Inflammatory macrophage (primary cell): ENCODE data around the gene SLC6A16.
A peak's percentile ranks its signal among the peaks of the same experiment; 100 is the strongest.
"Not testable (repeated sequence)": the region's sequence is repeated elsewhere in the genome, so short reads cannot be mapped to it uniquely, and the experiment has no call there.

ENCODE experiments used
- DNase-seq, 2 donors: peaks; one replicate each; pipeline ENCODE4 v3.0.0-alpha.2; 2020 to 2022

SLC6A16 gene

GRCh38 chr19:49328741-49329140 is 3.8 kb upstream of the SLC6A16 start:
- DNase-seq: no peak

- peak; percentile 46 to 53 for DNase-seq
These were observed 3.0 kb upstream of the SLC6A16 start for GRCh38 chr19:49327878-49328544.

- DNase-seq: peak; percentile 24 to 32
These were observed 1.2 kb upstream of the SLC6A16 start for GRCh38 chr19:49326165-49326704.

GRCh38 chr19:49325756-49326155 is 765 bp upstream of the SLC6A16 start:
- not testable (repeated sequence) for DNase-seq

- no peak for DNase-seq
These were observed 6.7 kb downstream of the SLC6A16 start for GRCh38 chr19:49318296-49318695.

GRCh38 chr19:49316284-49316683 is 8.7 kb downstream of the SLC6A16 start:
- DNase-seq: no peak

- no peak for DNase-seq
These were observed 9.9 kb downstream of the SLC6A16 start for GRCh38 chr19:49315111-49315510.

GRCh38 chr19:49309087-49309486 is 15.9 kb downstream of the SLC6A16 start:
- no peak for DNase-seq

- not testable (repeated sequence) for DNase-seq
These were observed 18.3 kb downstream of the SLC6A16 start for GRCh38 chr19:49306734-49307133.

- no peak for DNase-seq
These were observed 23.1 kb downstream of the SLC6A16 start for GRCh38 chr19:49301866-49302252.

GRCh38 chr19:49301165-49301865 is 23.7 kb downstream of the SLC6A16 start:
- peak; percentile 86 to 90 for DNase-seq

- DNase-seq: not testable (repeated sequence)
These were observed 26.3 kb downstream of the SLC6A16 start for GRCh38 chr19:49298653-49299052.

GRCh38 chr19:49297403-49297802 is 27.6 kb downstream of the SLC6A16 start:
- DNase-seq: no peak

- no peak for DNase-seq
These were observed 29.6 kb downstream of the SLC6A16 start for GRCh38 chr19:49295208-49295880.

GRCh38 chr19:49294401-49294800 is 30.6 kb downstream of the SLC6A16 start:
- no peak for DNase-seq

- DNase-seq: no peak
These were observed 34.5 kb downstream of the SLC6A16 start for GRCh38 chr19:49290517-49290916.

GRCh38 chr19:49289286-49289685 is 35.7 kb downstream of the SLC6A16 start:
- DNase-seq: peak in 1 of 2 donors; percentile 20

GRCh38 chr19:49288205-49288604 is 36.8 kb downstream of the SLC6A16 start:
- DNase-seq: not testable (repeated sequence)

GRCh38 chr19:49287141-49287770 is 37.7 kb downstream of the SLC6A16 start:
- DNase-seq: no peak

- DNase-seq: no peak
These were observed 42.8 kb downstream of the SLC6A16 start for GRCh38 chr19:49282184-49282583.

- no peak for DNase-seq
These were observed 52.8 kb downstream of the SLC6A16 start for GRCh38 chr19:49272204-49272603.

GRCh38 chr19:49271080-49271753 is 53.8 kb downstream of the SLC6A16 start:
- no peak for DNase-seq
